NCI-H446 (cell line): ENCODE results near the gene EIF4ENIF1.
"Not testable (repeated sequence)": the region's sequence is repeated elsewhere in the genome, so short reads cannot be mapped to it uniquely, and the experiment has no call there.

Experiments used
- DNase-seq, 2 experiments: peaks; one replicate each; lab custom pipeline; 2025; lab: John Stamatoyannopoulos, UW

EIF4ENIF1 gene

DNA sequence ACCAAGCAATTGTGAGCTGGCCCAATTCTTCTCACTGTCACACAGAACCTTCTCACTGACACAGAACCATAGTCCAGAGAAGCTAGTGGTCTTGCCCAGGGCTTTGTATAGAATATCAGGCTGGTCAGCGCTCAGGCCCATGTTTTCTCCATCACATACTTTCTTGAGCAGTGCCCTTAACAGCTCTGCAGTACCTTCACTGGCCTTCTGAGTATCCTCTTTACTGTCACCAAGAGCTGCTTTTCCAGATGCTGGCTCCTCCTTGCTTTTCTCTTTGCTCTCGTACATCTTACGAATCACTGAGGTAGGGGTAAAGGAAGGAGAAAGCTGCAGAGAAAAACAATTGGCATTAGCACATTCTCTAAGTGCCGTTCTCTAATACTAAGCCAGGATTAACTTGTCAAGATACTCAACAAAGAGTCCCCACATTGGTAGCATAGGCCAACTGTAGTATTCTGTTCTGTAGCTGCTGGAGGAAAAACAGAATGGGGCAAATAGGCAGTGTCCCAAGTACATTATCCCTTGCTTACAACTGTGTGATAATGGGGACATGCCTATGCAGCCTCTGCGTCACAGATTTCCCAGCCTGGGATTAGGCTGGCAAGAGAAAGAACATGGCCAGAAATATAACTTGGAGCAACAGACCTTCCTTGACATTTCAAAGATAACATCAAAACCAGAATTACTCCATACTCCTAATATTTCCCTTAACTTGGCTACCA is 46.7 kb downstream of the EIF4ENIF1 start:
- DNase-seq = no peak

- DNase-seq = no peak
Observed at GRCh38 chr22:31441652-31442051, 48.0 kb downstream of the EIF4ENIF1 start.

GRCh38 chr22:31440681-31441080 is 49.0 kb downstream of the EIF4ENIF1 start:
- DNase-seq = no peak

DNA sequence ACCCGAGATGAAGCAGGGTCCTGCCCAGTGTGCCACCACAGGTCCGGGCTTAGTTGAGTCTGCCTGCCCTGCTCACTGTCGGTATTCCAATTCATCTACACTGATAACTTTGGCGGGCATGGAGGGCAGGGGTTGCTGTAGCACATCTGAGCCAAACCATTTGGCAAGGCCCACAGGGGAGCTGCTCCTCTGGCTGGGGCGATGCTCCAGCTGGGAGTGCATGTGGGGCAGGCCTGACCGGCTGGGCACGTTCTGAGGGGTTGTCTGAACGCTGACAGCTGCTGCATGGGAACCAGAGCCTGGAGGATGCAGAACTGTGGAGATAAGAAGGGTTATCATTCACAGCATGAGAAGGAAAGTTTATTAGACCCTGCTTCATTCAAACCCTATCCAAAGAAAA is 49.8 kb downstream of the EIF4ENIF1 start:
- no peak for DNase-seq

- DNase-seq = no peak
Observed at GRCh38 chr22:31436132-31436531, 53.5 kb downstream of the EIF4ENIF1 start.

DNA sequence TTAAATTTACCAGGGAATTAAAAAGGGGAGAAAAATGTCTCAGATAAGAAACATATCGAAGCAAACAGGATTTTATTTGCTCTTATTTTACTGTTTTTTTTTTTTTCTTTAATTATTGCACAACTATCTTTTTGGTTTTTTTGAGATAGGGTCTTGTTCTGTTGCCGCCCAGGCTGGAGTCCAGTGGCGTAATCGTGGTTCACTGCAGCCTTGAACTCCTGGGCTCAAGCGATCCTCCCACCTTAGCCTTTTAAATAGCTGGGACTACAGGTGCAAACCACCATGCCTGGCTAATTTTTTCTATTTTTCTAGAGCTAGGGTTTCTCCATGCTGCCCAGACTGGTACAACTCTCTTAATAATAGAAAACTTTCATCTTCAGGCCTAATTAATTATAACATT is 57.7 kb downstream of the EIF4ENIF1 start:
- DNase-seq = no peak

- DNase-seq = no peak
Observed at GRCh38 chr22:31425331-31426050, 64.2 kb downstream of the EIF4ENIF1 start.

DNA sequence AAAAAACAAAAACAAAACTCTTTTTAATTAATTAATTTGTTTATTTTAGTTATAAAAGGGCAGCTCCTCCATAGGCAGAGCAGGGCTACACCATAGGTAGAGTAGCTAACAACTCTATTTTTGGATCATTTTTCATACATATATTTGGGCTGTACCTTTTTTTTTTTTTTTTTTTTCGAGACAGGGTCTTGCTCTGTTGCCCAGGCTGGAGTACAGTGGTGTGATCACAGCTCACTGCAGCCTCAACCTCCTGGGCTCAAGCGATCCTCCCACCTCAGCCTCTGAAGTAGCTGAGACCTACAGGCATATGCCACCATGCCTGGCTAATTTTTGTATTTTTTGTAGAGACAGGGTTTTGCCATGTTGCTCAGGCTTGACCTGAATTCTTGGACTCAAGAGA is 87.3 kb downstream of the EIF4ENIF1 start:
- DNase-seq = not testable (repeated sequence)

GRCh38 chr22:31400023-31400397 is 89.6 kb downstream of the EIF4ENIF1 start:
- no peak for DNase-seq

DNA sequence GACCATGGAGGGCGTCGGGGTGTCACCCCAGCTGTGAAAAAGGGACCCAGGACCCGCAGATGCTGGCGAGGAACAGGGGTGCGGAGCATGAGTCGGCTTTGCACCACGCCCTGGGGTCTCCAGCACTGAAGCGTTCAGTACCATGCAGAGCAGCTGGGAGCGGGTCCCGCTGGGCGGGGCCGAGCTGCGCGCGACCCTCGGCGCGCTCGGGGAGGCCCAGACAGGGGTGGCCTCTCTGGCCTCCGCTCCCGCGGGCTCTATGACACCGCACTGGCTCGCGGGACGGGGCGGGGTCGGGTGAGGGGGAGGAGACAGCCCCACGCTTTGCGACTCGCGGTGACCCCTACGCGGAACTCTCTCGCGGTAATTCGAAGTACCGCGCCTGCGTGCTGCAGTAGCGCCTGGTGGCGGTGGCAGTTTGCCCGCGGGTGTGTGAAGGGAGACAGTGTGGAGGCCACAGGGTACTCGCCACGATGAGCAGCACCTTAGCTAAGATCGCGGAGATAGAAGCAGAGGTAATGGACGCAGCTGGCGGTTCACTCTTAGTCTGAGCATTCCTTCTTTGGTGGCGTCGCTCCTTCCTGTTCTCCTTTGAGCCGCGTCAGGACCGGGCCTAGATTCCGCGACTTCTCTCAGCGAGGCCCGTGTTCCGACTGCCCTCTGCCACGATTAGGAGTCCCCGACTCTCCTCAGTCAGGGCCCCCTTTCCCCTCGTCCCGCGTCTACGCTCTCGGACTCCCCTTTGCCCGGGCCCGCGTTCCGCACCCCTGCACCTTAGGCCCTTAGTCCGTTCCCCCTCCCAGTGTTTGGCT is 90.2 kb downstream of the EIF4ENIF1 start, which contains the start of gene DRG1:
TSS of gene DRG1 (plus strand) at position 394 of the 812 bp plus-strand sequence. CDS start at position 474, 80 bp downstream.
- DNase-seq = peak; percentile 96 to 99

- DNase-seq = peak in 1 of 2 experiments; percentile 4
Observed at GRCh38 chr22:31398231-31398630, 91.4 kb downstream of the EIF4ENIF1 start.

DNA sequence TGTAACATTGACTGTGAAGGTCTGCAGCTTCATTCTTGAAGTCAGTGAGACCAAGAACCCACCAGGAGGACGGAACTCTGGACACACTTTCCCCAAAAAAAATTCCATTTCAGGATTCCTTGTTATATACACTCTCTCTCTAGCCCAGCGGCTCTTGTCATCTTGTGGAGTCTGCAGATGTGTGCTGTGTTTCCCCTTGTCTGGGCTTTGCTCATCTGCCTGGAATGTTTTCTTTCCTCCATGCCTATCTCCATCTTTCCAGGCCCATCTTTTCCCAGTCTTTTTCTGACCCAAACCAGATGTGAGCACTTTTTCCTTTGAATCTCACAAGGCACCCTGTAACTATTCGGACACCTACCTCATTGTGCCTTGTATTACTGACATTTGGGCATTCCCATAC is 95.3 kb downstream of the EIF4ENIF1 start:
- DNase-seq = no peak

DNA sequence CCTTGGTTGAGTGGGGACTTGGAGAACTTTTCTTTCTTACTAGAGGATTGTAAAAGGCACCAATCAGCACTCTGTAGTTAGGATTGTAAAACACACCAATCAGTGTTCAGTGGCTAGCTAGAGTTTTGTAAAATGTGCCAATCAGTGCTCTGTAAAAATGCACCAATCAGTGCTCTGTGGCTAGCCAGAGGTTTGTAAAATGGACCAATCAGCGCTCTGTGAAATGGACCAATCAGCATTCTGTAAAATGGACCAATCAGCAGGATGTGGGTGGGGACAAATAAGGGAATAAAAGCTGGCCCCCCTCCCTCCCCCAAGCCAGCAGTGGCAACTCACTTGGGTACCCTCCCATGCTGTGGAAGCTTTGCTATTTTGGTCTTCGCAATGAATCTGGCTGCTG is 95.7 kb downstream of the EIF4ENIF1 start:
- DNase-seq = no peak
